Bone marrow (tissue), 2 donors: ENCODE measurements around the gene ACSBG1.
A peak's percentile ranks its signal among the peaks of the same experiment; 100 is the strongest.
"Not testable (repeated sequence)": the region's sequence is repeated elsewhere in the genome, so short reads cannot be mapped to it uniquely, and the experiment has no call there.

Experiments
- DNase-seq, 2 donors: peaks; one replicate each; lab custom pipeline; 2025; lab: John Stamatoyannopoulos, UW

Gene ACSBG1

GRCh38 chr15:78167227-78167888 is 67.0 kb downstream of the ACSBG1 start:
- peak in 1 of 2 donors; percentile 8 for DNase-seq

- DNase-seq: no peak
Measured at GRCh38 chr15:78164010-78164409, 70.4 kb downstream of the ACSBG1 start.

GRCh38 chr15:78162038-78162437 is 72.3 kb downstream of the ACSBG1 start:
- no peak for DNase-seq

GRCh38 chr15:78159395-78159794 is 75.0 kb downstream of the ACSBG1 start:
- DNase-seq: no peak

- DNase-seq: no peak
Measured at GRCh38 chr15:78157203-78157602, 77.2 kb downstream of the ACSBG1 start.

GRCh38 chr15:78156653-78157052 is 77.7 kb downstream of the ACSBG1 start:
- DNase-seq: no peak

- no peak for DNase-seq
Measured at GRCh38 chr15:78155355-78155939, 78.9 kb downstream of the ACSBG1 start.

GRCh38 chr15:78154955-78155354 is 79.4 kb downstream of the ACSBG1 start:
- DNase-seq: no peak

- not testable (repeated sequence) for DNase-seq
Measured at GRCh38 chr15:78151075-78151474, 83.3 kb downstream of the ACSBG1 start.

- no peak for DNase-seq
Measured at GRCh38 chr15:78149805-78150751, 84.3 kb downstream of the ACSBG1 start.

GRCh38 chr15:78149068-78149804 is 85.1 kb downstream of the ACSBG1 start, which contains the start of gene IDH3A:
Gene IDH3A (plus strand): TSS chr15:78149362. CDS start chr15:78149404, 42 bp downstream.
- DNase-seq: peak; percentile 97 to 98

GRCh38 chr15:78148392-78149067 is 85.8 kb downstream of the ACSBG1 start:
- no peak for DNase-seq

GRCh38 chr15:78147566-78147965 is 86.8 kb downstream of the ACSBG1 start:
- no peak for DNase-seq

GRCh38 chr15:78146425-78147154 is 87.8 kb downstream of the ACSBG1 start:
- no peak for DNase-seq

- no peak for DNase-seq
Measured at GRCh38 chr15:78142332-78142731, 92.0 kb downstream of the ACSBG1 start.

GRCh38 chr15:78140292-78140691 is 94.1 kb downstream of the ACSBG1 start:
- DNase-seq: no peak

- no peak for DNase-seq
Measured at GRCh38 chr15:78139578-78139977, 94.8 kb downstream of the ACSBG1 start.

- DNase-seq: no peak
Measured at GRCh38 chr15:78133801-78134200, 100.6 kb downstream of the ACSBG1 start.

GRCh38 chr15:78131295-78132061 is 102.9 kb downstream of the ACSBG1 start, which contains the start of gene CIB2:
Gene CIB2 (minus strand): TSS chr15:78131445. CDS start chr15:78131215, 230 bp downstream.
- DNase-seq: peak; percentile 59
